ENCODE data around the gene CKAP2L.

GRCh38 chr2:112721819-112722522, 42.4 kb downstream of the CKAP2L start:
- TF ChIP-seq CTCF (conservative IDR thresholded peaks at IDR 0.05 in 1 of 2, IDR thresholded peaks at IDR 0.05 in 1 of 2; ENCODE audit: low read depth in 1 of 2, low read length in 2 of 2) (no peak), EZH2 (IDR thresholded peaks at IDR 0.05; ENCODE audit: low read length, missing control alignments) (no peak)
